ENCODE results near the gene NAT9.

Gene NAT9

GRCh38 chr17:74755533-74755932 lies 20.6 kb downstream of the NAT9 start:
- DNase-seq (ENCODE audit: low read depth) = no peak
- H3K4me3 ChIP-seq (ENCODE audit: low read depth, low read length) = no peak overlapping the region
- TF ChIP-seq POLR2A (IDR thresholded peaks at IDR 0.05; ENCODE audit: extremely low read depth, insufficient read length) (no peak), MAX (IDR thresholded peaks at IDR 0.05; ENCODE audit: low read depth, low read length) (no peak), MYC (IDR thresholded peaks at IDR 0.05; ENCODE audit: low read depth, low read length) (no peak)
- TF ChIP-seq, protein P1, sequence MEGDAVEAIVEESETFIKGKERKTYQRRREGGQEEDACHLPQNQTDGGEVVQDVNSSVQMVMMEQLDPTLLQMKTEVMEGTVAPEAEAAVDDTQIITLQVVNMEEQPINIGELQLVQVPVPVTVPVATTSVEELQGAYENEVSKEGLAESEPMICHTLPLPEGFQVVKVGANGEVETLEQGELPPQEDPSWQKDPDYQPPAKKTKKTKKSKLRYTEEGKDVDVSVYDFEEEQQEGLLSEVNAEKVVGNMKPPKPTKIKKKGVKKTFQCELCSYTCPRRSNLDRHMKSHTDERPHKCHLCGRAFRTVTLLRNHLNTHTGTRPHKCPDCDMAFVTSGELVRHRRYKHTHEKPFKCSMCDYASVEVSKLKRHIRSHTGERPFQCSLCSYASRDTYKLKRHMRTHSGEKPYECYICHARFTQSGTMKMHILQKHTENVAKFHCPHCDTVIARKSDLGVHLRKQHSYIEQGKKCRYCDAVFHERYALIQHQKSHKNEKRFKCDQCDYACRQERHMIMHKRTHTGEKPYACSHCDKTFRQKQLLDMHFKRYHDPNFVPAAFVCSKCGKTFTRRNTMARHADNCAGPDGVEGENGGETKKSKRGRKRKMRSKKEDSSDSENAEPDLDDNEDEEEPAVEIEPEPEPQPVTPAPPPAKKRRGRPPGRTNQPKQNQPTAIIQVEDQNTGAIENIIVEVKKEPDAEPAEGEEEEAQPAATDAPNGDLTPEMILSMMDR (IDR thresholded peaks at IDR 0.05; ENCODE audit: low read depth, low read length) = no peak

- TF ChIP-seq, protein P1 (IDR thresholded peaks at IDR 0.05; ENCODE audit: low read depth, low read length) = no peak
- TF ChIP-seq POLR2A (IDR thresholded peaks at IDR 0.05; ENCODE audit: extremely low read depth, insufficient read length) (no peak), MYC (IDR thresholded peaks at IDR 0.05; ENCODE audit: low read depth, low read length) (no peak), MAX (IDR thresholded peaks at IDR 0.05; ENCODE audit: low read depth, low read length) (no peak)
- no peak overlapping the region for H3K4me3 ChIP-seq (ENCODE audit: low read depth, low read length)
- peak; percentile 18 for DNase-seq (ENCODE audit: low read depth)
Measured at GRCh38 chr17:74754832-74755231, 21.3 kb downstream of the NAT9 start.

DNA sequence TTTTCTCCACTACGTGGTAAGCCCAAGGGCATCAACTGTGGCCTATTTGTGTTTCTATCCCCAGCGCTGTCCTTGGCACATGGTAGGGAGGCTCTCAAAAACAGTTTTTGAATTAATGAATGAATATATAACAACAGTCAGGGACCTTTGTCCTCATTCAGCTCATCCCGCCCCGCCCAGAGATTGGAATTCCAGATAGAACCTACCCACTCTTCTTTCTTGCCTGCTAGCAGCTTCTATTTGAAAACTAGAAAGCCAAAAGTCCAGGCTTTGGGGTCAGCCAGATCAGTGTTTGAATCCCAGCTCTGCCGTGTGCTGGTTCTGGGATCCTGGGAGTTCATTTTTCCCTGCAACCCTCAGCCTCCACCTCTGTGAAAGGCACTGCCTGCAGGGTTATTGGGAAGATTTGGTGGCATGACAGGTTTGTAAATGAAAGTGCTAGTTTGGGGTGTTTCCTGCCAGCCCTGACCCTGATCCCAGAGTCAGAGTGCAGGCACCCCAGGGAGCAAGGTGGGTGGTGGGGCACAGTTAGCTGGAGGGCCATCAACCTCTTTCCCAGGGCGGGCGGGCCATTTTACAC lies 23.2 kb downstream of the NAT9 start:
- TF ChIP-seq MYC (IDR thresholded peaks at IDR 0.05; ENCODE audit: low read depth, low read length) (no peak), POLR2A (IDR thresholded peaks at IDR 0.05; ENCODE audit: extremely low read depth, insufficient read length) (no peak), MAX (IDR thresholded peaks at IDR 0.05; ENCODE audit: low read depth, low read length) (no peak)
- TF ChIP-seq, protein P1 (IDR thresholded peaks at IDR 0.05; ENCODE audit: low read depth, low read length) = no peak
- no peak for DNase-seq (ENCODE audit: low read depth)
- no peak overlapping the region for H3K4me3 ChIP-seq (ENCODE audit: low read depth, low read length)

- H3K4me3 ChIP-seq (ENCODE audit: low read depth, low read length) = peak overlapping the region; percentile 77
- no peak for DNase-seq (ENCODE audit: low read depth)
- no peak for TF ChIP-seq MAX (IDR thresholded peaks at IDR 0.05; ENCODE audit: low read depth, low read length)
- no peak for TF ChIP-seq MYC (IDR thresholded peaks at IDR 0.05; ENCODE audit: low read depth, low read length)
- TF ChIP-seq POLR2A (IDR thresholded peaks at IDR 0.05; ENCODE audit: extremely low read depth, insufficient read length) = no peak
- TF ChIP-seq, protein P1 (IDR thresholded peaks at IDR 0.05; ENCODE audit: low read depth, low read length) = no peak
Measured at GRCh38 chr17:74752415-74752814, 23.7 kb downstream of the NAT9 start.

GRCh38 chr17:74750327-74751069 lies 25.6 kb downstream of the NAT9 start:
- peak overlapping the region; percentile 77 for H3K4me3 ChIP-seq (ENCODE audit: low read depth, low read length)
- TF ChIP-seq MYC (IDR thresholded peaks at IDR 0.05; ENCODE audit: low read depth, low read length) (no peak), MAX (IDR thresholded peaks at IDR 0.05; ENCODE audit: low read depth, low read length) (no peak), POLR2A (IDR thresholded peaks at IDR 0.05; ENCODE audit: extremely low read depth, insufficient read length) (no peak)
- TF ChIP-seq, protein P1 (IDR thresholded peaks at IDR 0.05; ENCODE audit: low read depth, low read length) = no peak
- peak; percentile 47 for DNase-seq (ENCODE audit: low read depth)

All from NB4 (cell line).